Urothelium cell line (cell line): ENCODE results near the gene OSM.

Experiments
- DNase-seq: peaks from one replicate; pipeline ENCODE4 v3.0.0; 2011; ENCODE audit warnings: low spot score, mixed read lengths
- FAIRE-seq: peaks from 2 replicates; lab custom pipeline; 2011; peaks lifted over from hg19 to GRCh38; lab: Jason Lieb, UNC

OSM gene

GRCh38 chr22:30212996-30213441, 53.6 kb downstream of the OSM start:
- FAIRE-seq: peak; percentile 88
- DNase-seq: peak; percentile 58
